OCI-LY7 (cell line): ENCODE data around the gene RHOB. TPM values are rescaled to one million over a fixed set of nuclear protein-coding genes. Genes with fewer than 3 reads are reported as not detected.

Experiments
- BruUV-seq: library from RNA; stranded (reverse); fragments of 400-500 nt; replicated peaks from 2 replicates; lab custom pipeline; 2021; lab: Mats Ljungman, UMichigan
- CTCF ChIA-PET: fragments of 300-600 bp; sonication (Branson Sonifier 250); formaldehyde crosslinking; loops from one replicate; lab custom pipeline; 2022; ENCODE audit warnings: antibody characterized with exemption; ENCODE audit not compliant: unreplicated experiment; lab: Charles Lee
- POLR2A ChIA-PET: fragments of 300-600 bp; sonication (Branson Sonifier 250); formaldehyde crosslinking; loops from one replicate; lab custom pipeline; 2022; ENCODE audit warnings: antibody characterized with exemption; lab: Charles Lee
- DNase-seq: peaks from one replicate; pipeline ENCODE4 v3.0.0-alpha.2; 2015; ENCODE audit warnings: low spot score
- H2AFZ ChIP-seq: fragments of 200-600 bp; sonication (generic), shearing (Covaris generic); 2 replicates; pipeline ENCODE4 v1.6.1; 2014; ENCODE audit warnings: mild to moderate bottlenecking, antibody characterized with exemption, low read length, moderate library complexity
- H3K27ac ChIP-seq: fragments of 200-600 bp; sonication (generic); 2 replicates; pipeline ENCODE4 v1.5.1; 2014; ENCODE audit warnings: mixed run types, low read depth, mild to moderate bottlenecking, moderate library complexity, low read length, inconsistent platforms; ENCODE audit not compliant: poor library complexity, severe bottlenecking
- H3K36me3 ChIP-seq: fragments of 200-600 bp; sonication (generic); 2 replicates; pipeline ENCODE4 v1.6.1; 2014; ENCODE audit warnings: mild to moderate bottlenecking, antibody characterized with exemption, low read length, moderate library complexity, mixed read lengths; ENCODE audit not compliant: insufficient read depth
- H3K4me1 ChIP-seq: fragments of 200-600 bp; sonication (generic); 2 replicates; pipeline ENCODE4 v1.5.1; 2014; ENCODE audit warnings: mild to moderate bottlenecking, low read length; ENCODE audit not compliant: insufficient read depth, poor library complexity, severe bottlenecking
- H3K4me2 ChIP-seq: fragments of 200-600 bp; sonication (generic); 2 replicates; pipeline ENCODE4 v1.6.1; 2014; ENCODE audit warnings: mild to moderate bottlenecking, low read length
- H3K4me3 ChIP-seq: fragments of 200-600 bp; sonication (generic); 2 replicates; pipeline ENCODE4 v1.5.1; 2014; ENCODE audit warnings: mild to moderate bottlenecking, low read depth, low read length; ENCODE audit not compliant: poor library complexity, severe bottlenecking
- H3K79me2 ChIP-seq: fragments of 200-600 bp; sonication (generic); 2 replicates; pipeline ENCODE4 v1.6.1; 2016; ENCODE audit warnings: low read depth, mild to moderate bottlenecking, low read length, moderate library complexity, mixed read lengths; ENCODE audit not compliant: insufficient read depth
- H3K9me2 ChIP-seq: fragments of 200-600 bp; sonication (generic); 2 replicates; pipeline ENCODE4 v1.6.1; 2016; ENCODE audit warnings: mild to moderate bottlenecking, low read length, mixed read lengths; ENCODE audit not compliant: insufficient read depth
- H3K9me3 ChIP-seq: fragments of 200-600 bp; sonication (generic); 2 replicates; pipeline ENCODE4 v1.6.1; 2014; ENCODE audit warnings: mild to moderate bottlenecking, mixed run types, low read length, mixed read lengths
- H4K20me1 ChIP-seq: fragments of 200-600 bp; sonication (generic); 2 replicates; pipeline ENCODE4 v1.6.1; 2014; ENCODE audit warnings: mild to moderate bottlenecking, antibody characterized with exemption, low read length, moderate library complexity, mixed read lengths; ENCODE audit not compliant: insufficient read depth
- CTCF ChIP-seq: fragments of 200-600 bp; sonication (generic); conservative IDR thresholded peaks from 2 replicates; pipeline ENCODE4 v1.5.1; 2014; ENCODE audit warnings: mild to moderate bottlenecking, antibody characterized with exemption, low read length, moderate library complexity, mixed read lengths
- EZH2phosphoT487 ChIP-seq: fragments of 200-600 bp; sonication (generic); IDR thresholded peaks from 2 replicates; pipeline ENCODE4 v1.6.1; 2018; ENCODE audit warnings: low read depth, borderline replicate concordance, mild to moderate bottlenecking, mixed run types, antibody characterized with exemption, low read length, moderate library complexity, mixed read lengths
- intact Hi-C: fragments of 100-400 bp; cut with micrococcal nuclease; formaldehyde crosslinking; loops from one replicate; pipeline ENCODE4 v1.10.0; 2022; ENCODE audit not compliant: unreplicated experiment
- total RNA-seq, 2 experiments: library from RNA; depleted of rRNA in 1 of 2; stranded (reverse); fragments of >200 nt in 1 of 2; shearing (Covaris generic) in 1 of 2; gene quantifications; 2 replicates each; pipeline ENCODE4 v1.2.3, GENCODE V29; 2014 to 2022

The RHOB gene
- total RNA-seq, 2 experiments from 2014 or later = 0.36 TPM; not detected in 1

GRCh38 chr2:20485612-20486388, 38.9 kb downstream of the RHOB start:
- TF ChIP-seq CTCF = no peak
- no peak for TF ChIP-seq EZH2phosphoT487
- Histone ChIP-seq H3K9me3 (no peaks in the 10 kb centered on the region), H3K4me3 (no peak overlapping the region), H3K36me3 (no peaks in the 10 kb centered on the region), H3K79me2 (no peaks in the 10 kb centered on the region), H3K4me1 (no peaks in the 10 kb centered on the region), H4K20me1 (no peaks in the 10 kb centered on the region; the same call in 1 of the 2 replicates), H3K9me2 (no peaks in the 10 kb centered on the region), H3K27ac (no peak overlapping the region), H2AFZ (no peak overlapping the region), H3K4me2 (no peak overlapping the region)
- CTCF ChIA-PET = no interaction called here
- POLR2A ChIA-PET = interaction anchor here (0.6 to 1.3 kb wide), 3 partner anchors 10 to 1311 kb away, joined by 3 to 10 read pairs (median 4); no protein-coding TSS in a partner anchor
- no peak for DNase-seq
- intact Hi-C loops = no loop called here
- no TSS peak for BruUV-seq

- H3K4me3 ChIP-seq = no peak overlapping the region
- no peak overlapping the region for H2AFZ ChIP-seq
- no peak overlapping the region for H3K4me2 ChIP-seq
- no peak overlapping the region for H3K27ac ChIP-seq
- DNase-seq = no peak
- intact Hi-C loops = no loop called here
- BruUV-seq = no TSS peak
- H3K9me2 ChIP-seq = no peaks in the 10 kb centered on the region
- H4K20me1 ChIP-seq = no peaks in the 10 kb centered on the region; the same call in 1 of the 2 replicates
- POLR2A ChIA-PET = interaction anchor here (0.6 to 1.3 kb wide), 3 partner anchors 9 to 1310 kb away, joined by 3 to 10 read pairs (median 4); no protein-coding TSS in a partner anchor
- H3K4me1 ChIP-seq = no peaks in the 10 kb centered on the region
- no peaks in the 10 kb centered on the region for H3K9me3 ChIP-seq
- no peaks in the 10 kb centered on the region for H3K36me3 ChIP-seq
- no peaks in the 10 kb centered on the region for H3K79me2 ChIP-seq
- TF ChIP-seq CTCF = no peak
- TF ChIP-seq EZH2phosphoT487 = no peak
- CTCF ChIA-PET = no interaction called here
Measured at GRCh38 chr2:20486571-20486970, 39.7 kb downstream of the RHOB start.

- TF ChIP-seq EZH2phosphoT487 (no peak), CTCF (no peak)
- H3K4me1 ChIP-seq = no peaks in the 10 kb centered on the region
- H3K79me2 ChIP-seq = no peaks in the 10 kb centered on the region
- no peak overlapping the region for H3K4me3 ChIP-seq
- H3K4me2 ChIP-seq = no peak overlapping the region
- no peaks in the 10 kb centered on the region; the same call in 1 of the 2 replicates for H4K20me1 ChIP-seq
- POLR2A ChIA-PET = interaction anchor here (1.3 kb wide), 1 partner anchor 8 kb away, joined by 4 read pairs; no protein-coding TSS in a partner anchor
- no peak overlapping the region for H3K27ac ChIP-seq
- no peak for DNase-seq
- H2AFZ ChIP-seq = no peak overlapping the region
- H3K36me3 ChIP-seq = no peaks in the 10 kb centered on the region
- intact Hi-C loops = no loop called here
- no peaks in the 10 kb centered on the region for H3K9me2 ChIP-seq
- H3K9me3 ChIP-seq = no peaks in the 10 kb centered on the region
- CTCF ChIA-PET = no interaction called here
- no TSS peak for BruUV-seq
Measured at GRCh38 chr2:20487030-20487391, 40.1 kb downstream of the RHOB start.
